HEK293 (cell line): ENCODE results near the gene SLC39A11.

Experiments
- CTCF ChIA-PET: fragments of 350-600 bp; formaldehyde crosslinking; extraction: SDS; loops from one replicate; lab custom pipeline; 2021; ENCODE audit warnings: antibody characterized with exemption; lab: Yijun Ruan, JAX
- POLR2A ChIA-PET: fragments of 300-600 bp; formaldehyde crosslinking; extraction: SDS; loops from one replicate; lab custom pipeline; 2020; ENCODE audit warnings: antibody characterized with exemption, inconsistent platforms; lab: Yijun Ruan, JAX
- H3K27ac ChIP-seq: fragments of 200-500 bp; sonication (Bioruptor generic); 2 replicates; pipeline ENCODE4 v1.5.1; 2014; ENCODE audit warnings: low read depth, low read length, control low read depth, inconsistent platforms; ENCODE audit errors: extremely low read depth
- H3K36me3 ChIP-seq, 2 experiments: fragments of 200-500 bp in 1 of 2; sonication (Bioruptor generic) in 1 of 2; 1 replicate in 1 of 2; 2 replicates in 1 of 2; pipeline ENCODE4 v1.5.1; 2014 to 2017; ENCODE audit warnings: inconsistent platforms in 2 of 2, low read length in 2 of 2; ENCODE audit not compliant: control insufficient read depth in 2 of 2, insufficient read depth in 1 of 2
- H3K4me1 ChIP-seq: fragments of 200-500 bp; sonication (Bioruptor generic); 2 replicates; pipeline ENCODE4 v1.5.1; 2014; ENCODE audit warnings: mild to moderate bottlenecking, low read length, inconsistent platforms; ENCODE audit not compliant: control insufficient read depth, insufficient read depth
- H3K4me3 ChIP-seq: 2 replicates; pipeline ENCODE4 v1.5.1; 2011; ENCODE audit warnings: low read depth, mild to moderate bottlenecking, control low read depth, low read length, moderate library complexity
- H3K9me3 ChIP-seq: fragments of 200-500 bp; sonication (Bioruptor generic); 2 replicates; pipeline ENCODE4 v1.5.1; 2014; ENCODE audit warnings: low read depth, low read length, inconsistent platforms; ENCODE audit not compliant: control insufficient read depth, insufficient read depth
- KLF8 ChIP-seq: fragments of 450-650 bp; formaldehyde crosslinking; IDR thresholded peaks from 2 replicates; pipeline ENCODE4 v1.5.1; 2016; ENCODE audit warnings: missing biosample characterization, missing genetic modification characterization
- MZF1 ChIP-seq: fragments of 450-650 bp; formaldehyde crosslinking; IDR thresholded peaks from 2 replicates; pipeline ENCODE4 v1.5.1; 2017; ENCODE audit warnings: missing biosample characterization, missing genetic modification characterization, borderline replicate concordance
- ZEB2 ChIP-seq: fragments of 450-650 bp; formaldehyde crosslinking; IDR thresholded peaks from 2 replicates; pipeline ENCODE4 v1.5.1; 2016; ENCODE audit warnings: missing biosample characterization, missing genetic modification characterization
- ZFP41 ChIP-seq: fragments of 450-650 bp; formaldehyde crosslinking; IDR thresholded peaks from 2 replicates; pipeline ENCODE4 v1.5.1; 2016; ENCODE audit warnings: missing biosample characterization, missing genetic modification characterization, borderline replicate concordance
- ZNF473 ChIP-seq: fragments of 450-650 bp; formaldehyde crosslinking; IDR thresholded peaks from 2 replicates; pipeline ENCODE4 v1.5.1; 2017; ENCODE audit warnings: missing biosample characterization, missing genetic modification characterization
- ZNF510 ChIP-seq: fragments of 450-650 bp; formaldehyde crosslinking; IDR thresholded peaks from 2 replicates; pipeline ENCODE4 v1.5.1; 2018; ENCODE audit warnings: mild to moderate bottlenecking, missing genetic modification characterization, missing biosample characterization; ENCODE audit not compliant: insufficient replicate concordance
- ZNF654 ChIP-seq: fragments of 450-650 bp; formaldehyde crosslinking; IDR thresholded peaks from 2 replicates; pipeline ENCODE4 v1.5.1; 2016; ENCODE audit warnings: low read depth, missing biosample characterization, missing genetic modification characterization
- ZNF768 ChIP-seq: fragments of 450-650 bp; formaldehyde crosslinking; IDR thresholded peaks from 2 replicates; pipeline ENCODE4 v1.5.1; 2018; ENCODE audit warnings: missing biosample characterization, mild to moderate bottlenecking, missing genetic modification characterization
- TF ChIP-seq, protein P1 (sequence below): fragments of 450-650 bp; formaldehyde crosslinking; IDR thresholded peaks from 2 replicates; pipeline ENCODE4 v1.5.1; 2016; ENCODE audit warnings: missing biosample characterization, missing genetic modification characterization, borderline replicate concordance
- TF ChIP-seq, protein P2 (sequence below): fragments of 450-650 bp; formaldehyde crosslinking; IDR thresholded peaks from 2 replicates; pipeline ENCODE4 v1.5.0; 2017; ENCODE audit warnings: missing biosample characterization, missing genetic modification characterization, borderline replicate concordance
- TF ChIP-seq, protein P3 (sequence below): fragments of 450-650 bp; formaldehyde crosslinking; IDR thresholded peaks from 2 replicates; pipeline ENCODE4 v1.5.1; 2016; ENCODE audit warnings: missing biosample characterization, missing genetic modification characterization
- TF ChIP-seq, protein P4 (sequence below): fragments of 450-650 bp; formaldehyde crosslinking; IDR thresholded peaks from 2 replicates; pipeline ENCODE4 v1.5.1; 2016; ENCODE audit warnings: missing biosample characterization, missing genetic modification characterization
- TF ChIP-seq, protein P5 (sequence below): fragments of 450-650 bp; formaldehyde crosslinking; IDR thresholded peaks from 2 replicates; pipeline ENCODE4 v1.5.1; 2016; ENCODE audit warnings: missing biosample characterization, missing genetic modification characterization

The SLC39A11 gene

DNA sequence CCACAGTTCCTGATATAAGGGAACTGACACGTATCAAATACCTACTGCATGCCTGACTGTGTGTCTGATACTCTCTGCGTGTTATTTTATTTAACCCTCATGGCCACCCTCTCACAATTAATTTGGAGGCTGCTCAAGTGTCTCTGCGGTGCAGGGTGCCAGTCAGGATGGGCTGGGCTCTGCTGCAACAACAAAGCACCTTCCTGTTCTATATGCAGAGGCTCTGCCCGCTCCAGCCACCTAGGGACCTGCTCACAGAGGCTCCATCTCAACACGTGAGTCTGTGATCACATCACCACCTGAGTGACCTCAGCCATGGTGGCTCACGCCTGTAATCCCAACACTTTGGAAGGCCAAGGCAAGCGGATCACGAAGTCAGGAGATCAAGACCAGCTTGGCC lies 87.1 kb downstream of the SLC39A11 start (continued):
- TF ChIP-seq, protein P1, sequence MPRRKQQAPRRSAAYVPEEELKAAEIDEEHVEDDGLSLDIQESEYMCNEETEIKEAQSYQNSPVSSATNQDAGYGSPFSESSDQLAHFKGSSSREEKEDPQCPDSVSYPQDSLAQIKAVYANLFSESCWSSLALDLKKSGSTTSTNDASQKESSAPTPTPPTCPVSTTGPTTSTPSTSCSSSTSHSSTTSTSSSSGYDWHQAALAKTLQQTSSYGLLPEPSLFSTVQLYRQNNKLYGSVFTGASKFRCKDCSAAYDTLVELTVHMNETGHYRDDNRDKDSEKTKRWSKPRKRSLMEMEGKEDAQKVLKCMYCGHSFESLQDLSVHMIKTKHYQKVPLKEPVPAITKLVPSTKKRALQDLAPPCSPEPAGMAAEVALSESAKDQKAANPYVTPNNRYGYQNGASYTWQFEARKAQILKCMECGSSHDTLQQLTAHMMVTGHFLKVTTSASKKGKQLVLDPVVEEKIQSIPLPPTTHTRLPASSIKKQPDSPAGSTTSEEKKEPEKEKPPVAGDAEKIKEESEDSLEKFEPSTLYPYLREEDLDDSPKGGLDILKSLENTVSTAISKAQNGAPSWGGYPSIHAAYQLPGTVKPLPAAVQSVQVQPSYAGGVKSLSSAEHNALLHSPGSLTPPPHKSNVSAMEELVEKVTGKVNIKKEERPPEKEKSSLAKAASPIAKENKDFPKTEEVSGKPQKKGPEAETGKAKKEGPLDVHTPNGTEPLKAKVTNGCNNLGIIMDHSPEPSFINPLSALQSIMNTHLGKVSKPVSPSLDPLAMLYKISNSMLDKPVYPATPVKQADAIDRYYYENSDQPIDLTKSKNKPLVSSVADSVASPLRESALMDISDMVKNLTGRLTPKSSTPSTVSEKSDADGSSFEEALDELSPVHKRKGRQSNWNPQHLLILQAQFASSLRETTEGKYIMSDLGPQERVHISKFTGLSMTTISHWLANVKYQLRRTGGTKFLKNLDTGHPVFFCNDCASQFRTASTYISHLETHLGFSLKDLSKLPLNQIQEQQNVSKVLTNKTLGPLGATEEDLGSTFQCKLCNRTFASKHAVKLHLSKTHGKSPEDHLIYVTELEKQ (tag by site-specific recombination): no peak
- no peak for TF ChIP-seq MZF1

DNA sequence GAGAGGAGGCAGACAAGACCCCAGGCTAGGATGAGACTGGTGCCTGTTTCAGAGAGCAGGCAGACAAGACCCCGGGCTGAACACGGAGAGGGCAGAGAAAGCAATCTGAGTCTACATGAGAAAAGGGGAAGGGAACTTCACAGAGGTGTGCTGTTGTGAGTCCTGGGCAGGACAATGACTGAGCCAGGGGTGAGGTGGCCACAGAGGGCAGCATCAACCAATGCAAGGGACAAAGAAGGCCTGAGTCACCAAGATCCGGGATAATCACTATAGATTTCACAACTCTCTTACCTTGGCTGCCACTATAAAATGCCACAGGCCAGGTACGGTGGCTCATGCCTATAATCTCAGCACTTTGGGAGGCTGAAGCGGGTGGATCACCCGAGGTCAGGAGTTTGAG lies 89.0 kb downstream of the SLC39A11 start:
- H3K27ac ChIP-seq: no peak overlapping the region
- TF ChIP-seq ZNF510 (tag by site-specific recombination) (no peak), ZNF768 (tag by site-specific recombination) (no peak), ZFP41 (no peak), ZEB2 (tag by site-specific recombination) (no peak), ZNF473 (tag by site-specific recombination) (no peak)
- TF ChIP-seq, protein P2, sequence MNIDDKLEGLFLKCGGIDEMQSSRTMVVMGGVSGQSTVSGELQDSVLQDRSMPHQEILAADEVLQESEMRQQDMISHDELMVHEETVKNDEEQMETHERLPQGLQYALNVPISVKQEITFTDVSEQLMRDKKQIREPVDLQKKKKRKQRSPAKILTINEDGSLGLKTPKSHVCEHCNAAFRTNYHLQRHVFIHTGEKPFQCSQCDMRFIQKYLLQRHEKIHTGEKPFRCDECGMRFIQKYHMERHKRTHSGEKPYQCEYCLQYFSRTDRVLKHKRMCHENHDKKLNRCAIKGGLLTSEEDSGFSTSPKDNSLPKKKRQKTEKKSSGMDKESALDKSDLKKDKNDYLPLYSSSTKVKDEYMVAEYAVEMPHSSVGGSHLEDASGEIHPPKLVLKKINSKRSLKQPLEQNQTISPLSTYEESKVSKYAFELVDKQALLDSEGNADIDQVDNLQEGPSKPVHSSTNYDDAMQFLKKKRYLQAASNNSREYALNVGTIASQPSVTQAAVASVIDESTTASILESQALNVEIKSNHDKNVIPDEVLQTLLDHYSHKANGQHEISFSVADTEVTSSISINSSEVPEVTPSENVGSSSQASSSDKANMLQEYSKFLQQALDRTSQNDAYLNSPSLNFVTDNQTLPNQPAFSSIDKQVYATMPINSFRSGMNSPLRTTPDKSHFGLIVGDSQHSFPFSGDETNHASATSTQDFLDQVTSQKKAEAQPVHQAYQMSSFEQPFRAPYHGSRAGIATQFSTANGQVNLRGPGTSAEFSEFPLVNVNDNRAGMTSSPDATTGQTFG (tag by site-specific recombination): no peak
- TF ChIP-seq, protein P3, sequence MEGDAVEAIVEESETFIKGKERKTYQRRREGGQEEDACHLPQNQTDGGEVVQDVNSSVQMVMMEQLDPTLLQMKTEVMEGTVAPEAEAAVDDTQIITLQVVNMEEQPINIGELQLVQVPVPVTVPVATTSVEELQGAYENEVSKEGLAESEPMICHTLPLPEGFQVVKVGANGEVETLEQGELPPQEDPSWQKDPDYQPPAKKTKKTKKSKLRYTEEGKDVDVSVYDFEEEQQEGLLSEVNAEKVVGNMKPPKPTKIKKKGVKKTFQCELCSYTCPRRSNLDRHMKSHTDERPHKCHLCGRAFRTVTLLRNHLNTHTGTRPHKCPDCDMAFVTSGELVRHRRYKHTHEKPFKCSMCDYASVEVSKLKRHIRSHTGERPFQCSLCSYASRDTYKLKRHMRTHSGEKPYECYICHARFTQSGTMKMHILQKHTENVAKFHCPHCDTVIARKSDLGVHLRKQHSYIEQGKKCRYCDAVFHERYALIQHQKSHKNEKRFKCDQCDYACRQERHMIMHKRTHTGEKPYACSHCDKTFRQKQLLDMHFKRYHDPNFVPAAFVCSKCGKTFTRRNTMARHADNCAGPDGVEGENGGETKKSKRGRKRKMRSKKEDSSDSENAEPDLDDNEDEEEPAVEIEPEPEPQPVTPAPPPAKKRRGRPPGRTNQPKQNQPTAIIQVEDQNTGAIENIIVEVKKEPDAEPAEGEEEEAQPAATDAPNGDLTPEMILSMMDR (tag by site-specific recombination): no peak
- TF ChIP-seq, protein P4, sequence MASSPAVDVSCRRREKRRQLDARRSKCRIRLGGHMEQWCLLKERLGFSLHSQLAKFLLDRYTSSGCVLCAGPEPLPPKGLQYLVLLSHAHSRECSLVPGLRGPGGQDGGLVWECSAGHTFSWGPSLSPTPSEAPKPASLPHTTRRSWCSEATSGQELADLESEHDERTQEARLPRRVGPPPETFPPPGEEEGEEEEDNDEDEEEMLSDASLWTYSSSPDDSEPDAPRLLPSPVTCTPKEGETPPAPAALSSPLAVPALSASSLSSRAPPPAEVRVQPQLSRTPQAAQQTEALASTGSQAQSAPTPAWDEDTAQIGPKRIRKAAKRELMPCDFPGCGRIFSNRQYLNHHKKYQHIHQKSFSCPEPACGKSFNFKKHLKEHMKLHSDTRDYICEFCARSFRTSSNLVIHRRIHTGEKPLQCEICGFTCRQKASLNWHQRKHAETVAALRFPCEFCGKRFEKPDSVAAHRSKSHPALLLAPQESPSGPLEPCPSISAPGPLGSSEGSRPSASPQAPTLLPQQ: no peak
- TF ChIP-seq, all 188 proteins: peak for 0
- no peaks in the 10 kb centered on the region for H3K36me3 ChIP-seq
- no peaks in the 10 kb centered on the region for H3K9me3 ChIP-seq
- CTCF ChIA-PET: no interaction called here
- no peak overlapping the region for H3K4me3 ChIP-seq
- H3K4me1 ChIP-seq: no peaks in the 10 kb centered on the region
- POLR2A ChIA-PET: no interaction called here

DNA sequence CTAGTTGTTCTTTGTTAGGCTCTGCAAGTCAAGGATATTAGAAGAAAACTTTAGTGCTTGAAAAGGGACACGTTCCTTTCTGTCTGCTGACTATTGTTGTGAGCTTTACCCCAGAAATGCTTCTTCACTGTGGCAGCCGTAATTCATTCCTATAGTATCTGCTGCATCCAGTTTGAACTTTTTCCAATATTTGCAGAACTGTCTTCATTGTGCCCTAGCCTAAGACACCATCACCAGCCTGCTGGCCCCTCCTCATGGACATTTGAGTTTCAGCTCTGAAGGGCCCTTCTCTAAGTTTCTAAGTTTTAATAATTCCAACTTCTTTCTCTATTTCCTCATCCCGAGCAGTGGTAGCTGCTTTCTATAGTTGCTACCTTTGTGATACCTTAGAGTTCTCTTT lies 91.7 kb downstream of the SLC39A11 start:
- Histone ChIP-seq H3K36me3 (no peaks in the 10 kb centered on the region), H3K27ac (no peak overlapping the region), H3K9me3 (no peaks in the 10 kb centered on the region), H3K4me1 (no peaks in the 10 kb centered on the region), H3K4me3 (no peak overlapping the region)
- POLR2A ChIA-PET: no interaction called here
- TF ChIP-seq KLF8 (tag by site-specific recombination) (no peak), ZNF654 (tag by site-specific recombination) (no peak)
- TF ChIP-seq, protein P5, sequence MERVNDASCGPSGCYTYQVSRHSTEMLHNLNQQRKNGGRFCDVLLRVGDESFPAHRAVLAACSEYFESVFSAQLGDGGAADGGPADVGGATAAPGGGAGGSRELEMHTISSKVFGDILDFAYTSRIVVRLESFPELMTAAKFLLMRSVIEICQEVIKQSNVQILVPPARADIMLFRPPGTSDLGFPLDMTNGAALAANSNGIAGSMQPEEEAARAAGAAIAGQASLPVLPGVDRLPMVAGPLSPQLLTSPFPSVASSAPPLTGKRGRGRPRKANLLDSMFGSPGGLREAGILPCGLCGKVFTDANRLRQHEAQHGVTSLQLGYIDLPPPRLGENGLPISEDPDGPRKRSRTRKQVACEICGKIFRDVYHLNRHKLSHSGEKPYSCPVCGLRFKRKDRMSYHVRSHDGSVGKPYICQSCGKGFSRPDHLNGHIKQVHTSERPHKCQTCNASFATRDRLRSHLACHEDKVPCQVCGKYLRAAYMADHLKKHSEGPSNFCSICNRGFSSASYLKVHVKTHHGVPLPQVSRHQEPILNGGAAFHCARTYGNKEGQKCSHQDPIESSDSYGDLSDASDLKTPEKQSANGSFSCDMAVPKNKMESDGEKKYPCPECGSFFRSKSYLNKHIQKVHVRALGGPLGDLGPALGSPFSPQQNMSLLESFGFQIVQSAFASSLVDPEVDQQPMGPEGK (tag by site-specific recombination): no peak
- CTCF ChIA-PET: interaction anchor here (0.5 to 4.8 kb wide), 7 partner anchors 15 to 1735 kb away, joined by 3 to 22 read pairs (median 3); no protein-coding TSS in a partner anchor
